WTC11 (cell line): ENCODE data around the gene LASP1. TPM values are rescaled to one million over a fixed set of nuclear protein-coding genes. Genes with fewer than 3 reads are reported as not detected.

Experiments
- ATAC-seq: fragments of 200-7000 bp; cut with Tn5 transposase; 2 replicates; pipeline ENCODE4 v1.10.0; 2021; ENCODE audit warnings: mild to moderate bottlenecking, moderate library complexity
- CTCF ChIA-PET: fragments of 300-600 bp; sonication (Branson Sonifier 250); formaldehyde crosslinking; loops from one replicate; lab custom pipeline; 2021; ENCODE audit warnings: antibody characterized with exemption; lab: Charles Lee
- POLR2A ChIA-PET: fragments of 350-600 bp; sonication (Branson Sonifier 250); formaldehyde crosslinking; loops from one replicate; lab custom pipeline; 2021; ENCODE audit warnings: antibody characterized with exemption; lab: Charles Lee
- DNase-seq: peaks from one replicate; pipeline ENCODE4 v3.0.0; 2021; ENCODE audit warnings: low spot score
- H3K27ac Mint-ChIP-seq: 2 replicates; pipeline ENCODE4 v1.8.0; 2021; ENCODE audit warnings: mixed read lengths
- H3K27me3 Mint-ChIP-seq: 2 replicates; pipeline ENCODE4 v1.8.0; 2021; ENCODE audit warnings: low read depth, mild to moderate bottlenecking, moderate library complexity, mixed read lengths
- H3K36me3 Mint-ChIP-seq: 2 replicates; pipeline ENCODE4 v1.8.0; 2021; ENCODE audit warnings: mixed read lengths
- H3K4me1 Mint-ChIP-seq: 2 replicates; pipeline ENCODE4 v1.8.0; 2022; ENCODE audit warnings: mixed read lengths
- H3K4me3 Mint-ChIP-seq: 2 replicates; pipeline ENCODE4 v1.8.0; 2021; ENCODE audit warnings: mild to moderate bottlenecking, moderate library complexity, mixed read lengths
- H3K9me3 Mint-ChIP-seq: 2 replicates; pipeline ENCODE4 v1.8.0; 2021; ENCODE audit warnings: mixed read lengths
- ATF2 ChIP-seq: sonication (generic); formaldehyde crosslinking; IDR thresholded peaks from 2 replicates; pipeline ENCODE4 v1.8.1; 2022; ENCODE audit warnings: low read depth, missing genetic modification reagents, borderline replicate concordance
- ELF4 ChIP-seq: sonication (generic); formaldehyde crosslinking; IDR thresholded peaks from 2 replicates; pipeline ENCODE4 v1.8.1; 2022; ENCODE audit warnings: low read depth, mild to moderate bottlenecking, moderate library complexity, missing genetic modification reagents
- GABPB1 ChIP-seq: sonication (generic); formaldehyde crosslinking; IDR thresholded peaks from 2 replicates; pipeline ENCODE4 v1.8.1; 2023; ENCODE audit warnings: mild to moderate bottlenecking, missing genetic modification reagents
- JUN ChIP-seq: sonication (generic); formaldehyde crosslinking; IDR thresholded peaks from 2 replicates; pipeline ENCODE4 v1.8.0; 2023; ENCODE audit warnings: mild to moderate bottlenecking, missing genetic modification reagents
- NR2C2 ChIP-seq: sonication (generic); formaldehyde crosslinking; IDR thresholded peaks from 2 replicates; pipeline ENCODE4 v1.8.0; 2022; ENCODE audit warnings: mild to moderate bottlenecking, missing genetic modification reagents
- PRRX2 ChIP-seq: fragments of 250-450 bp; sonication (Bioruptor Pico); IDR thresholded peaks from 2 replicates; pipeline ENCODE4 v1.8.0; 2021; ENCODE audit warnings: mild to moderate bottlenecking
- SMAD4 ChIP-seq: sonication (generic); formaldehyde crosslinking; IDR thresholded peaks from 2 replicates; pipeline ENCODE4 v1.8.0; 2022; ENCODE audit warnings: mild to moderate bottlenecking, missing genetic modification reagents
- SOX15 ChIP-seq: fragments of 250-450 bp; sonication (Bioruptor Pico); IDR thresholded peaks from 2 replicates; pipeline ENCODE4 v1.9.0; 2021; ENCODE audit warnings: mild to moderate bottlenecking
- TEAD1 ChIP-seq: sonication (generic); formaldehyde crosslinking; IDR thresholded peaks from 2 replicates; pipeline ENCODE4 v1.8.0; 2022; ENCODE audit warnings: mild to moderate bottlenecking, missing genetic modification reagents
- TP53 ChIP-seq: sonication (generic); formaldehyde crosslinking; IDR thresholded peaks from 2 replicates; pipeline ENCODE4 v1.8.1; 2023; ENCODE audit warnings: mild to moderate bottlenecking, missing genetic modification reagents
- ZNF138 ChIP-seq: sonication (generic); formaldehyde crosslinking; conservative IDR thresholded peaks from 2 replicates; pipeline ENCODE4 v1.8.1; 2022; ENCODE audit warnings: mild to moderate bottlenecking, moderate library complexity, missing genetic modification reagents
- ZNF219 ChIP-seq: sonication (generic); formaldehyde crosslinking; IDR thresholded peaks from 2 replicates; pipeline ENCODE4 v1.8.0; 2023; ENCODE audit warnings: missing genetic modification reagents, mild to moderate bottlenecking, borderline replicate concordance
- total RNA-seq: library from RNA; stranded (reverse); gene quantifications from 3 replicates; pipeline ENCODE4 v1.2.3, GENCODE V29; 2021
- TF ChIP-seq, protein P1 (sequence below): fragments of 250-450 bp; sonication (Bioruptor Pico); IDR thresholded peaks from 2 replicates; pipeline ENCODE4 v1.9.0; 2021; ENCODE audit warnings: mild to moderate bottlenecking, borderline replicate concordance
- TF ChIP-seq, protein P2 (sequence below): sonication (generic); formaldehyde crosslinking; IDR thresholded peaks from 2 replicates; pipeline ENCODE4 v1.8.1; 2022; ENCODE audit warnings: low read depth, mild to moderate bottlenecking, moderate library complexity, missing genetic modification reagents, borderline replicate concordance
- TF ChIP-seq, protein P3 (sequence below): sonication (generic); formaldehyde crosslinking; IDR thresholded peaks from 2 replicates; pipeline ENCODE4 v1.8.0; 2022; ENCODE audit warnings: mild to moderate bottlenecking, missing genetic modification reagents

The LASP1 gene
- total RNA-seq, 1 experiment from 2014 or later = 139 TPM

DNA sequence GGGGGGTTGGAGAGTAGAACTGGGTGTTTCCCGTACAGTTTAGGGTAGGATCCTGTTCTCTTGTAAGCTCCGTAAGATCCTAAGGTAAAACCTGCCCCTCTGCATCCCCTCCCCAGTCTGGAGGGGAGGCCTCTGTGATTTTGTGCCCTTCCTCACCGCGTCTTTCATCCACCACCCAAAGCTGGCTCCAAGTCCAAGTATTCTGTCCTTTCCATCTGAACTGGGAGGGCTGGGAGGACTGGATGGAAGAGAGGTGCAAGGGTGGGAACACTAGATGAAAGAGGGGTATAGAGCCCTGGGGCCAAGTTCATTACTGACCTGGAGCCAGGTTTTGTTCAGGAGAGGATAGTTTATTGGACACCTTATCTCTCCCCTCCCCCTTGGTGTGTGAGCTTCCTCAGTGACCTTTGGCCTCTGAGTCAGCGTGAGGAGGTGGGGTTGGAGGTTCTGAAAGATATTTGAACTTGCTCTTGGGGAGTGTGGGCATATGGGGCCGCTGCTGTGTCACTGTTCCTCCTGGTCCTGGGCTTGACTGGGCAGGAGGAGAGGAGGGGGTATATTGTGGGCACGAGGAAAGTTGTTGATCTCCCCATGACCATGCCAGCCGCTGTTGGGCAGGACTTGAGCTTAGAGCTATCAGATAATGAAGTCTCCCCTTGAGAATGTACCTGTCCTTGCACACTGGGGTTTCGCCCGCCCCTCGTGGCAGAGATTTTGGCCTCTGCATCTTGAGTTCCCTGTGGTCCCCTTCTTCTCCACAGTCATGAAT, 1.6 kb downstream of the LASP1 start:
- Mint-ChIP-seq H3K4me3 (peak overlapping the region; percentile 80), H3K9me3 (no peaks in the 10 kb centered on the region), H3K4me1 (peaks cover 53% of the 10 kb centered on the region), H3K27ac (peak overlapping the region; percentile 76), H3K36me3 (no peaks in the 10 kb centered on the region), H3K27me3 (no peaks in the 10 kb centered on the region)
- POLR2A ChIA-PET = interaction anchor here (0.8 to 3.3 kb wide), 3 partner anchors 8 to 30 kb away, joined by 3 to 13 read pairs (median 5); partner anchors contain the start of gene RPL23
- ATAC-seq = 0 out of 2 replicates have a peak, but pooled peaks have one; percentile 1
- TF ChIP-seq ZNF138 (CRISPR knock-in tag) (no peak), TP53 (CRISPR knock-in tag) (no peak), GABPB1 (peak; percentile 66; the same call in 1 of the 2 replicates)
- TF ChIP-seq, all 79 proteins: peak for 1
- CTCF ChIA-PET = interaction anchor here (0.5 to 2.0 kb wide), 11 partner anchors 9 to 294 kb away, joined by 3 to 10 read pairs (median 3); partner anchors contain the start of gene ARL5C
- no peak for DNase-seq

GRCh38 chr17:38872027-38872511, 2.2 kb downstream of the LASP1 start:
- peaks cover 60% of the 10 kb centered on the region for H3K4me1 Mint-ChIP-seq

More at GRCh38 chr17:38872027-38872511, 2.2 kb downstream of the LASP1 start:
- POLR2A ChIA-PET = interaction anchor here (1.2 to 3.3 kb wide), 2 partner anchors 8 to 18 kb away, joined by 3 to 13 read pairs; partner anchors contain the start of gene RPL23
- CTCF ChIA-PET = interaction anchor here (1.0 to 1.9 kb wide), 4 partner anchors 8 to 281 kb away, joined by 3 to 6 read pairs (median 3); no protein-coding TSS in a partner anchor
- no peak for TF ChIP-seq ATF2
- no peak for TF ChIP-seq ZNF138 (CRISPR knock-in tag)
- no peak for TF ChIP-seq SOX15 (CRISPR knock-in tag)
- TF ChIP-seq, protein P1, sequence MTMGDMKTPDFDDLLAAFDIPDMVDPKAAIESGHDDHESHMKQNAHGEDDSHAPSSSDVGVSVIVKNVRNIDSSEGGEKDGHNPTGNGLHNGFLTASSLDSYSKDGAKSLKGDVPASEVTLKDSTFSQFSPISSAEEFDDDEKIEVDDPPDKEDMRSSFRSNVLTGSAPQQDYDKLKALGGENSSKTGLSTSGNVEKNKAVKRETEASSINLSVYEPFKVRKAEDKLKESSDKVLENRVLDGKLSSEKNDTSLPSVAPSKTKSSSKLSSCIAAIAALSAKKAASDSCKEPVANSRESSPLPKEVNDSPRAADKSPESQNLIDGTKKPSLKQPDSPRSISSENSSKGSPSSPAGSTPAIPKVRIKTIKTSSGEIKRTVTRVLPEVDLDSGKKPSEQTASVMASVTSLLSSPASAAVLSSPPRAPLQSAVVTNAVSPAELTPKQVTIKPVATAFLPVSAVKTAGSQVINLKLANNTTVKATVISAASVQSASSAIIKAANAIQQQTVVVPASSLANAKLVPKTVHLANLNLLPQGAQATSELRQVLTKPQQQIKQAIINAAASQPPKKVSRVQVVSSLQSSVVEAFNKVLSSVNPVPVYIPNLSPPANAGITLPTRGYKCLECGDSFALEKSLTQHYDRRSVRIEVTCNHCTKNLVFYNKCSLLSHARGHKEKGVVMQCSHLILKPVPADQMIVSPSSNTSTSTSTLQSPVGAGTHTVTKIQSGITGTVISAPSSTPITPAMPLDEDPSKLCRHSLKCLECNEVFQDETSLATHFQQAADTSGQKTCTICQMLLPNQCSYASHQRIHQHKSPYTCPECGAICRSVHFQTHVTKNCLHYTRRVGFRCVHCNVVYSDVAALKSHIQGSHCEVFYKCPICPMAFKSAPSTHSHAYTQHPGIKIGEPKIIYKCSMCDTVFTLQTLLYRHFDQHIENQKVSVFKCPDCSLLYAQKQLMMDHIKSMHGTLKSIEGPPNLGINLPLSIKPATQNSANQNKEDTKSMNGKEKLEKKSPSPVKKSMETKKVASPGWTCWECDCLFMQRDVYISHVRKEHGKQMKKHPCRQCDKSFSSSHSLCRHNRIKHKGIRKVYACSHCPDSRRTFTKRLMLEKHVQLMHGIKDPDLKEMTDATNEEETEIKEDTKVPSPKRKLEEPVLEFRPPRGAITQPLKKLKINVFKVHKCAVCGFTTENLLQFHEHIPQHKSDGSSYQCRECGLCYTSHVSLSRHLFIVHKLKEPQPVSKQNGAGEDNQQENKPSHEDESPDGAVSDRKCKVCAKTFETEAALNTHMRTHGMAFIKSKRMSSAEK (CRISPR knock-in tag) = no peak
- TF ChIP-seq, protein P2, sequence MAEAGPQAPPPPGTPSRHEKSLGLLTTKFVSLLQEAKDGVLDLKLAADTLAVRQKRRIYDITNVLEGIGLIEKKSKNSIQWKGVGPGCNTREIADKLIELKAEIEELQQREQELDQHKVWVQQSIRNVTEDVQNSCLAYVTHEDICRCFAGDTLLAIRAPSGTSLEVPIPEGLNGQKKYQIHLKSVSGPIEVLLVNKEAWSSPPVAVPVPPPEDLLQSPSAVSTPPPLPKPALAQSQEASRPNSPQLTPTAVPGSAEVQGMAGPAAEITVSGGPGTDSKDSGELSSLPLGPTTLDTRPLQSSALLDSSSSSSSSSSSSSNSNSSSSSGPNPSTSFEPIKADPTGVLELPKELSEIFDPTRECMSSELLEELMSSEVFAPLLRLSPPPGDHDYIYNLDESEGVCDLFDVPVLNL (CRISPR knock-in tag) = no peak
- no peak for TF ChIP-seq ELF4 (CRISPR knock-in tag)
- no peak for TF ChIP-seq SMAD4
- TF ChIP-seq NR2C2 (CRISPR knock-in tag) = no peak
- no peak for TF ChIP-seq TEAD1 (CRISPR knock-in tag)
- TF ChIP-seq JUN (CRISPR knock-in tag) = no peak
- TF ChIP-seq ZNF219 (CRISPR knock-in tag) = no peak
- TF ChIP-seq PRRX2 (CRISPR knock-in tag) = no peak
- TF ChIP-seq, protein P3, sequence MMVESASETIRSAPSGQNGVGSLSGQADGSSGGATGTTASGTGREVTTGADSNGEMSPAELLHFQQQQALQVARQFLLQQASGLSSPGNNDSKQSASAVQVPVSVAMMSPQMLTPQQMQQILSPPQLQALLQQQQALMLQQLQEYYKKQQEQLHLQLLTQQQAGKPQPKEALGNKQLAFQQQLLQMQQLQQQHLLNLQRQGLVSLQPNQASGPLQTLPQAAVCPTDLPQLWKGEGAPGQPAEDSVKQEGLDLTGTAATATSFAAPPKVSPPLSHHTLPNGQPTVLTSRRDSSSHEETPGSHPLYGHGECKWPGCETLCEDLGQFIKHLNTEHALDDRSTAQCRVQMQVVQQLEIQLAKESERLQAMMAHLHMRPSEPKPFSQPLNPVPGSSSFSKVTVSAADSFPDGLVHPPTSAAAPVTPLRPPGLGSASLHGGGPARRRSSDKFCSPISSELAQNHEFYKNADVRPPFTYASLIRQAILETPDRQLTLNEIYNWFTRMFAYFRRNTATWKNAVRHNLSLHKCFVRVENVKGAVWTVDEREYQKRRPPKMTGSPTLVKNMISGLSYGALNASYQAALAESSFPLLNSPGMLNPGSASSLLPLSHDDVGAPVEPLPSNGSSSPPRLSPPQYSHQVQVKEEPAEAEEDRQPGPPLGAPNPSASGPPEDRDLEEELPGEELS (CRISPR knock-in tag) = no peak
- Mint-ChIP-seq H3K27me3 (no peaks in the 10 kb centered on the region), H3K4me3 (peak overlapping the region; percentile 80), H3K27ac (peak overlapping the region; percentile 84; the same call in 1 of the 2 replicates), H3K36me3 (no peaks in the 10 kb centered on the region), H3K9me3 (no peaks in the 10 kb centered on the region)
- ATAC-seq (no peak), DNase-seq (no peak)
